SIG-M5 treated with dmso at 0.1 percent for 504 hours (cell line): ENCODE measurements around the gene COPS7A.
"Not testable (repeated sequence)": the region's sequence is repeated elsewhere in the genome, so short reads cannot be mapped to it uniquely, and the experiment has no call there.

Experiments used
- DNase-seq: peaks from one replicate; lab custom pipeline; 2025; ENCODE audit not compliant: unreplicated experiment; lab: John Stamatoyannopoulos, UW

COPS7A gene

DNA sequence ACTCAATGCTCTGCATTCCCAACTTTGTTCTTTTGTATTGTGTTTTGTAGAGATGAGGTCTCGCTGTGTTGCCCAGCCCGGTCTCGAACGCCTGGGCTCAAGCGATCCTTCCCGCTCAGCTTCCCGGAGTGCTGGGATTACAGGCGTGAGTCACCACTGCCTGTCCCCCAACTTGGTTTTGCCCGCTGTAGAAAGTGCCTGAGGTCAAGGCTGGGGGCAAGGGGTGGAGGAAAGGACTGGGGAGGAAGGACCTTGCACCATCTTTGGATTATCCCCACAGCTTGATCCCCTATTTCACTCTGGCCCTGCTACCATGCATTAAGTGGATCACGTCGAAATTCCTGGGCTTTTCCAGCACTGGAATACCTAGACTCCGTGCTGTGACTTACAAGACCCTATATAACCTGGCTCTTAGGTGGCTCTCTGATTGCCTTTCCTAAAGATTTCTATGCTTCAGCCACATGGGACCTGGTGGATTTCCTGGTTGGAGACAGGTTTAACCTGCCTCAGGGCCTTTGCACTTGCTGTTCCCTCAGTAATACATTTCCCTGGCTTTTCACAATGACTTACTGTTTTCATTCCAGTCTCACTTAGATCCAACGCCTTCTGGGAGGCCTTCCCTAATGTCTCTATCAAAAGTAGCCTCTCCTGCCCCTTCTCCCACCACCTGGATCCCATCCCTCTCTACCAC, 22.6 kb upstream of the COPS7A start:
- DNase-seq: no peak

DNA sequence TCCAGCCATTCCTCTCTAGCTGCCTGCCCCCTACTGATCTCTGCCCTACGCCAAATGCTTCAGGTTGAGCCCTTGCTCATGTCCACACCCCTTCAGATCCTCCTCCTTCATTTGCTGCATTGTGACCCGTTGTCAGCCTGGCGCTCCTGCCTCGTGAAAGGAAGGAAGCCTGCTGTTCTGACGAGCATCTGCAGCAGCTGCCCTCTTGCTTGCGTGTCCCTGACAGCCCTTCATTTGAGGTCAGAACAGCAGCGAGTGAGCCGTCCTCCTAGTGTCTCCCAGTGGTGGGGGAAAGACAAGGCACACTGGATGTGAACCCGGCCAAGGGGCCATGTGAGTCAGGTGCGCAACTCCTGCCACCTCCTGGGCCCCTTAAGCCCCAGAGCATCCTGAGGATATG, 20.2 kb upstream of the COPS7A start:
- no peak for DNase-seq

- DNase-seq: not testable (repeated sequence)
Observed at GRCh38 chr12:6708351-6708750, 15.5 kb upstream of the COPS7A start.

GRCh38 chr12:6708960-6709394, 14.9 kb upstream of the COPS7A start:
- no peak for DNase-seq

GRCh38 chr12:6716031-6716873, 7.6 kb upstream of the COPS7A start:
- DNase-seq: not testable (repeated sequence)

DNA sequence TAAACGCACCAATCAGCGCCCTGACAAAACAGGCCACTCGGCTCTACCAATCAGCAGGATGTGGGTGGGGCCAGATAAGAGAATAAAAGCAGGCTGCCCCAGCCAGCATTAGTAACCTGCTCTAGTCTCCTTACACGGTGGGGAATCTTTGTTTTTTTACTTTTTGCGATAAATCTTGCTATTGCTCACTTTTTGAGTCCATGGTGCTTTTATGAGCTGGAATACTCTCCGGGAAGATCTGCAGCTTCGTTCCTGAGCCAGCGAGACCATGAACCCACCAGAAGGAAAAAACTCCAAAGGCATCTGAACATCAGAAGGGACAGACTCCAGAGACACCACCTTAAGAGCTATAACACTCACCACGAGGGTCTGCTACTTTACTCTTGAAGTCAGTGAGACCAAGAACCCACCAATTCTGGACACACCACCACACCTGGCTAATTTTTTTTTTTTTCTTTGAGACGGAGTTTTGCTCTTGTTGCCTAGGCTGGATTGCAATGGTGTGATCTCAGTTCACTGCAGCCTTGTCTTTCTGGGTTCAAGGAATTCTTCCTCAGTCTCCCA, 6.9 kb upstream of the COPS7A start:
- DNase-seq: no peak

DNA sequence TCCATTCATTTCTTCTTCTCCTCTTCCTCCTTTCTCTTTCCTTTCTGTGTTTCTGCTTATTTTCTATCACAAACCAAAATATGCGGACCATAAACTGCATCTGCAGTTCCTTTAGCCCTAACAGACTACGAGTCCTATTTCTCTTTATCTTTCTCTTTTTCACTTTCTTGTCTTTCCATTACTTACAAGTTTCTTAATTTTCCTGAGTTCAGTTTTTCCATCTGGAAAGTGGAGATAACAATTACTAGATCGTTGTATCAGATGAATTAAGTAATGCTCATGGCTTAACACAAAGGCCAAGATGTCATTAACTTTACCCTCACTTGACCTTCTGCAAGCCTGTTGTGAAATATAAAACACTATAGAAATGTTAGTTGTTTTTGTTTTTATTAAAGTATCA, 983 bp upstream of the COPS7A start:
- no peak for DNase-seq

GRCh38 chr12:6724409-6724797, 557 bp downstream of the COPS7A start:
- peak; percentile 73 for DNase-seq

DNA sequence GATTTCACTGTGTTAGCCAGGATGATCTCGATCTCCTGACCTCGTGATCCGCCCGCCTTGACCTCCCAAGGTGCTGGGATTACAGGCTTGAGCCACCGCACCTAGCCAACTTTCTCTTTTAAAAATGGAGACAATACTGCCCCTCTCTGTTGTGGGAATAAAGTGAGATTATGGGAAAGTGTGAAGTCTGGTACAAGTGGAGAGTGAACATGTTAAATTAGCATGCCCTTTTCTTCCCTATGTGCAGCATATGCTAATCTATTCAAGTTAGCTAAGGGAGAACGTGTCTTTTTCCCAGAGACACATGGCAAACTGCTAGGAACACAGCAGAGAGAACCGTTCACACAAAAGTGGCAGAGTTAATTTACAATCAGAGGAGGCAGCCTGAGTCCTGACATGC, 1.5 kb downstream of the COPS7A start:
- no peak for DNase-seq

- DNase-seq: no peak
Observed at GRCh38 chr12:6729186-6729585, 5.3 kb downstream of the COPS7A start.

DNA sequence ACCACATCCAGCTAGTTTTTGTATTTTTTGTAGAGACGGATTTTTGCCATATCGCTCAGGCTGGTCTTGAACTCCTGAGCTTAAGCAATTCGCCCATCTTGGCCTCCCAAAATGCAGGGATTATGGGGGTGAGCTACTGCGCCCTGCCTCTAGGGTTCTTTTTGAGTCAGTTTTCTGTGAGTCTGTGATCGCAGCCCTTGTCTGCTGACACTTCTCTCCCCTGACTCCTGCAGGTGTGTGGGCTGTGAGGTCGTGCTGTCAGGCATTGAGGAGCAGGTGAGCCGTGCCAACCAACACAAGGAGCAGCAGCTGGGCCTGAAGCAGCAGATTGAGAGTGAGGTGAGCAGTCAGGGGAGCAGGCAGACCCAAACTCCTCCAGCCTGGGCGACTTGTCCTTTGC, 6.3 kb downstream of the COPS7A start:
- DNase-seq: no peak

- DNase-seq: no peak
Observed at GRCh38 chr12:6734506-6735387, 10.9 kb downstream of the COPS7A start.

- peak; percentile 43 for DNase-seq
Observed at GRCh38 chr12:6735448-6736191, 11.8 kb downstream of the COPS7A start.

DNA sequence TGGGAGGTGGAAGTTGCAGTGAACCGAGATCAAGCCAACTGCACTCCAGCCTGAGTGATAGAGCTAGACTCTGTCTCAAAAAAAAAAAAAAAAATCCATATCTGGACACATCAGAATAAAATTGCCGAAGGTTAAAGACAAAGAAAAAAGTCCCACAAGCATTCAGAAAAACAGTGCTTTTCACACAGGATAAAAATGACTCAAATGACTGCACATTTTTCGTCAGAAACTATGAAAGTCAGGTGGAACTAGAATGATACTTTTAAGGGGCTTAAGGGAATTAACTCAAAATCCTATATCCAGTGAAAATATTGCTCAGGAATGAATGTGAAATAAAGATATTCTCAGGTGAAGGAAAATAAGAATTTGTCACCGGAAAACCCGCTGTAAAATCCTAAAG, 12.9 kb downstream of the COPS7A start:
- DNase-seq: no peak

GRCh38 chr12:6742080-6742479, 18.2 kb downstream of the COPS7A start:
- not testable (repeated sequence) for DNase-seq

DNA sequence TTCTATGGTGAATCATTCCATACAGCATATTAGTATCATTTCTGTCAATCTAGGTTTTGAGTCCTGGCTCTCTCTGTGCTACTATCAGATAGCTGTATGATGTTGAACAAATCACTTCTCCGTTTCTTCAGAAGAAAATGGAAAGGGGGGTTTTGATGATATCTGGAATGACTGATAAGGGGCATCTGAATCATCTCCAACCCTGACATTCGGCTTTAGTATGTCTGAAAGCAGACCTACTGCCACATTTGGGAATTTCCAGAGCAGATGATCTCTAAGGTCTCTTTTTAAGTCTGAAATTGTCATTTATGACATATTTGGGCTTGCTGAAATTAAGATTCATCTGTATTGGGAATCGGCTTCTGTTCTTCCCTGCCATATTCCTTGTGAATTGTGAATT, 19.0 kb downstream of the COPS7A start:
- DNase-seq: no peak

- DNase-seq: not testable (repeated sequence)
Observed at GRCh38 chr12:6743300-6743699, 19.5 kb downstream of the COPS7A start.

DNA sequence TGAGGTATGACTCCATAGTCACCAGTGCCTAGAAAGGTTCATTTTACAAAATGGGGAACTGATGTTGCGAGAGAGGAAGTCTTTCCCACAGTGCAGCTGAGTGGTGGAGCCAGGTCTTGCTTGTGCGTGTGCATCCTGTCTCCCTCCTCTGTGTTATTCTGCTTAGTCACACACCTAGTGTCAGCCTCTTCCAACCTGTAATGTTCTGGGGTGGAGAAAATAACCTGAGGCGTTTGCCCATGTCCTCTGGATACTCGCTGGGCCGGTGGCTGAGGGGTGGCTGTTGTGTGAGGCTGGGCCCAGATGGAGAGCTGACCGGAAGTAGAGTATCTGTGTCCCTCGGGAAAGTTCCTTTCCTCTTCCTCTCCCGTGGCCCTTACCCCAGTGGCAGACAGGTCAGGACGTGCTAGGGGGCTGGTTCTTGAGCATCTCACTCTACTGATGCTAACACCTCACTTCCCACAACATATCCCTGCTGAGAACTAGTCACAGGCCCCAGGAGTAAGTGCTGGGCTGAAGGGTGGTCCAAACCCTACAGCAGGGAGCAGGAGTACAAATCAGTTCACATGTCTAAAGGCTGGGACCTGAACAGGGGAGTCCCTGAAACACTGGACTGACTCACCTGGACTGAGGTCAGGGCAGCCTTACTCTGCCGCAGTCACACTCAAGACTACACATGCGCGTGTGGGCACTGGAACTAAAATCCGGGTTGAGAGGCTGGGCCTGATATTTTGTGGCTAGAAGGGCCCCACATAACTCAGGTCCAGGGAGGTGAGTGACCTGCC, 22.1 kb downstream of the COPS7A start:
- peak; percentile 91 for DNase-seq

- DNase-seq: no peak
Observed at GRCh38 chr12:6747216-6747615, 23.4 kb downstream of the COPS7A start.

- no peak for DNase-seq
Observed at GRCh38 chr12:6748761-6749160, 24.9 kb downstream of the COPS7A start.
